Neural cell (in vitro differentiated cells): ENCODE results near the gene SUN5. TPM values are rescaled to one million over a fixed set of nuclear protein-coding genes. Genes with fewer than 3 reads are reported as not detected.

Experiments
- H2AFZ ChIP-seq: fragments of 200-600, 300-800 bp; sonication (generic), shearing (Covaris generic); 2 replicates; pipeline ENCODE4 v1.6.0; 2014; ENCODE audit warnings: low read depth, mild to moderate bottlenecking, antibody characterized with exemption, low read length, moderate library complexity
- H3F3A ChIP-seq: fragments of 200-600 bp; shearing (Covaris generic); 2 replicates; pipeline ENCODE4 v1.6.1; 2016; ENCODE audit warnings: mild to moderate bottlenecking, moderate library complexity, mixed read lengths, antibody characterized with exemption, low read length; ENCODE audit not compliant: insufficient read depth, poor library complexity, severe bottlenecking
- H3K27ac ChIP-seq: fragments of 200-600, 300-800 bp; sonication (generic), shearing (Covaris generic); 2 replicates; pipeline ENCODE4 v1.5.1; 2014; ENCODE audit warnings: mild to moderate bottlenecking, low read length, moderate library complexity
- H3K27me3 ChIP-seq: fragments of 300-800, 200-600 bp; sonication (generic), shearing (Covaris generic); 2 replicates; pipeline ENCODE4 v1.6.0; 2014; ENCODE audit warnings: mild to moderate bottlenecking, low read depth, low read length, moderate library complexity; ENCODE audit not compliant: insufficient read depth
- H3K36me3 ChIP-seq: fragments of 300-800, 200-600 bp; sonication (generic), shearing (Covaris generic); 2 replicates; pipeline ENCODE4 v1.5.1; 2014; ENCODE audit warnings: mild to moderate bottlenecking, antibody characterized with exemption, low read length, moderate library complexity; ENCODE audit not compliant: insufficient read depth
- H3K4me2 ChIP-seq: fragments of 300-800, 200-600 bp; sonication (generic), shearing (Covaris generic); 2 replicates; pipeline ENCODE4 v1.6.0; 2014; ENCODE audit warnings: mild to moderate bottlenecking, low read length
- H3K4me3 ChIP-seq: fragments of 300-800, 200-600 bp; sonication (generic), shearing (Covaris generic); 2 replicates; pipeline ENCODE4 v1.5.1; 2014; ENCODE audit warnings: mild to moderate bottlenecking, low read length, moderate library complexity
- H3K79me2 ChIP-seq: fragments of 200-600 bp; shearing (Covaris generic); replicated peaks from 2 replicates; pipeline ENCODE4 v1.6.0; 2014; ENCODE audit warnings: mild to moderate bottlenecking, low read length, moderate library complexity; ENCODE audit not compliant: insufficient read depth
- H3K9ac ChIP-seq: fragments of 300-800, 200-600 bp; sonication (generic), shearing (Covaris generic); 2 replicates; pipeline ENCODE4 v1.6.1; 2016; ENCODE audit warnings: mild to moderate bottlenecking, low read length, mixed read lengths
- H3K9me2 ChIP-seq: fragments of 200-600 bp; shearing (Covaris generic); 2 replicates; pipeline ENCODE4 v1.6.1; 2016; ENCODE audit warnings: mild to moderate bottlenecking, low read length, mixed read lengths; ENCODE audit not compliant: insufficient read depth
- H3K9me3 ChIP-seq: fragments of 200-600, 300-800 bp; sonication (generic), shearing (Covaris generic); 2 replicates; pipeline ENCODE4 v1.6.1; 2016; ENCODE audit warnings: mild to moderate bottlenecking, mixed run types, low read length, moderate library complexity, mixed read lengths
- H4K20me1 ChIP-seq: fragments of 200-600 bp; shearing (Covaris generic); 2 replicates; pipeline ENCODE4 v1.6.1; 2016; ENCODE audit warnings: mild to moderate bottlenecking, mixed run types; ENCODE audit not compliant: insufficient read depth
- CTCF ChIP-seq: fragments of 450-650 bp; IDR thresholded peaks from 2 replicates; pipeline ENCODE4 v1.5.1; 2014; ENCODE audit warnings: antibody characterized with exemption, mild to moderate bottlenecking, moderate library complexity; ENCODE audit not compliant: poor library complexity, severe bottlenecking
- EP300 ChIP-seq: fragments of 450-650 bp; conservative IDR thresholded peaks from 2 replicates; pipeline ENCODE4 v1.6.1; 2014; ENCODE audit warnings: antibody characterized with exemption, mild to moderate bottlenecking, moderate library complexity; ENCODE audit not compliant: poor library complexity, severe bottlenecking
- EZH2 ChIP-seq: fragments of 200-600, 300-800 bp; shearing (Covaris generic), sonication (generic); IDR thresholded peaks from 2 replicates; pipeline ENCODE4 v1.6.1; 2014; ENCODE audit warnings: antibody characterized with exemption, low read length, borderline replicate concordance, mild to moderate bottlenecking; ENCODE audit not compliant: insufficient read depth, poor library complexity, severe bottlenecking
- MXI1 ChIP-seq: fragments of 450-650 bp; conservative IDR thresholded peaks from 2 replicates; pipeline ENCODE4 v1.6.1; 2014; ENCODE audit warnings: antibody characterized with exemption, mild to moderate bottlenecking; ENCODE audit not compliant: poor library complexity, severe bottlenecking
- POLR2AphosphoS5 ChIP-seq: IDR thresholded peaks from 2 replicates; pipeline ENCODE4 v1.6.1; 2012
- RAD21 ChIP-seq: fragments of 450-650 bp; conservative IDR thresholded peaks from 2 replicates; pipeline ENCODE4 v1.6.1; 2014; ENCODE audit warnings: antibody characterized with exemption, mild to moderate bottlenecking, moderate library complexity
- REST ChIP-seq: IDR thresholded peaks from 2 replicates; pipeline ENCODE4 v1.6.1; 2012; ENCODE audit warnings: borderline replicate concordance
- SMC3 ChIP-seq: fragments of 450-650 bp; conservative IDR thresholded peaks from 2 replicates; pipeline ENCODE4 v1.6.1; 2014; ENCODE audit warnings: antibody characterized with exemption, mild to moderate bottlenecking, moderate library complexity; ENCODE audit not compliant: poor library complexity
- TAF1 ChIP-seq: IDR thresholded peaks from 2 replicates; pipeline ENCODE4 v1.6.1; 2012; ENCODE audit warnings: low read depth
- polyA minus RNA-seq: library from RNA; depleted of rRNA, polyadenylated mRNA; stranded (reverse); fragments of >200 nt; gene quantifications from 2 replicates; pipeline ENCODE4 v1.2.3, GENCODE V29; 2014
- polyA plus RNA-seq: library from polyadenylated mRNA; depleted of rRNA; stranded (reverse); fragments of >200 nt; gene quantifications from 2 replicates; pipeline ENCODE4 v1.2.3, GENCODE V29; 2014

SUN5 gene
- polyA plus RNA-seq = not detected in 2 replicates
- not detected in 2 replicates for polyA minus RNA-seq

- H3K27ac ChIP-seq = no peak within 1 kb of the TSS
- H4K20me1 ChIP-seq = no peaks in the 10 kb centered on the region
- no peak within 1 kb of the TSS for H3K9ac ChIP-seq
- H2AFZ ChIP-seq = no peak within 1 kb of the TSS
- H3K27me3 ChIP-seq = no peaks in the 10 kb centered on the region
- H3K9me3 ChIP-seq = peaks cover 3% of the 10 kb centered on the region
- no peaks in the 10 kb centered on the region for H3F3A ChIP-seq
- TF ChIP-seq MXI1 (no peak), TAF1 (no peak), EP300 (no peak), REST (no peak), EZH2 (no peak), POLR2AphosphoS5 (no peak)
- no peak within 1 kb of the TSS for H3K4me2 ChIP-seq
- no peaks in the 10 kb centered on the region for H3K36me3 ChIP-seq
- no peaks in the 10 kb centered on the region for H3K79me2 ChIP-seq
- no peak within 1 kb of the TSS for H3K4me3 ChIP-seq
- H3K9me2 ChIP-seq = no peaks in the 10 kb centered on the region
These were observed at the start of gene SUN5 for GRCh38 chr20:33004141-33004751. Gene SUN5, minus strand, starts transcription at chr20:33004433. Its CDS starts 93 bp downstream, at chr20:33004340.

GRCh38 chr20:33053291-33054106 is 49.3 kb upstream of the SUN5 start, which contains the start of gene BPIFB3:
Gene BPIFB3, plus strand, starts transcription at chr20:33053903. Its CDS starts 1,533 bp downstream, at chr20:33055436.
- Histone ChIP-seq H3K4me3 (no peak within 1 kb of the TSS), H3K27me3 (no peaks in the 10 kb centered on the region), H3K36me3 (no peaks in the 10 kb centered on the region), H3K79me2 (no peaks in the 10 kb centered on the region), H3K9ac (no peak within 1 kb of the TSS), H4K20me1 (no peaks in the 10 kb centered on the region), H3K9me2 (no peaks in the 10 kb centered on the region), H3F3A (no peaks in the 10 kb centered on the region), H3K27ac (no peak within 1 kb of the TSS), H2AFZ (no peak within 1 kb of the TSS), H3K4me2 (no peak within 1 kb of the TSS), H3K9me3 (no peaks in the 10 kb centered on the region)
- TF ChIP-seq CTCF = no peak
- no peak for TF ChIP-seq SMC3
- no peak for TF ChIP-seq TAF1
- TF ChIP-seq MXI1 = no peak
- TF ChIP-seq POLR2AphosphoS5 = no peak
- TF ChIP-seq EP300 = no peak
- TF ChIP-seq REST = no peak
- no peak for TF ChIP-seq EZH2
- TF ChIP-seq RAD21 = no peak
